MCF 10A (cell line): ENCODE results near the gene RAB1B. TPM values are rescaled to one million over a fixed set of nuclear protein-coding genes. Genes with fewer than 3 reads are reported as not detected.
"Not testable (repeated sequence)": the region's sequence is repeated elsewhere in the genome, so short reads cannot be mapped to it uniquely, and the experiment has no call there.

Experiments used
- BruUV-seq: library from RNA; stranded (reverse); fragments of 400-500 nt; replicated peaks from 2 replicates; lab custom pipeline; 2021; lab: Mats Ljungman, UMichigan
- CTCF ChIA-PET: fragments of 300-600 bp; sonication (Branson Sonifier 250); formaldehyde crosslinking; extraction: SDS; loops from one replicate; lab custom pipeline; 2021; ENCODE audit warnings: antibody characterized with exemption, inconsistent platforms; lab: Yijun Ruan, JAX
- POLR2A ChIA-PET: fragments of 300-600, 350-650 bp; sonication (Branson Sonifier 250); formaldehyde crosslinking; extraction: SDS; loops from one replicate; lab custom pipeline; 2020; ENCODE audit warnings: antibody characterized with exemption, inconsistent platforms; lab: Yijun Ruan, JAX
- DNase-seq: peaks from one replicate; pipeline ENCODE4 v3.0.0-alpha.2; 2018; ENCODE audit not compliant: unreplicated experiment
- H3K27ac Mint-ChIP-seq: one replicate; pipeline ENCODE4 v1.8.0; 2022; ENCODE audit warnings: mild to moderate bottlenecking, low read depth, mixed read lengths; ENCODE audit not compliant: unreplicated experiment
- H3K27me3 Mint-ChIP-seq: one replicate; pipeline ENCODE4 v1.8.0; 2022; ENCODE audit warnings: mixed read lengths; ENCODE audit not compliant: insufficient read depth, unreplicated experiment
- H3K36me3 Mint-ChIP-seq: one replicate; pipeline ENCODE4 v1.8.0; 2022; ENCODE audit warnings: mild to moderate bottlenecking, moderate library complexity, mixed read lengths; ENCODE audit not compliant: insufficient read depth, unreplicated experiment
- H3K4me1 Mint-ChIP-seq: one replicate; pipeline ENCODE4 v1.8.0; 2022; ENCODE audit warnings: mixed read lengths; ENCODE audit not compliant: insufficient read depth, unreplicated experiment
- H3K4me3 Mint-ChIP-seq: one replicate; pipeline ENCODE4 v1.8.0; 2022; ENCODE audit warnings: mild to moderate bottlenecking, moderate library complexity, mixed read lengths; ENCODE audit not compliant: unreplicated experiment
- H3K9me3 Mint-ChIP-seq: one replicate; pipeline ENCODE4 v1.8.0; 2022; ENCODE audit warnings: mixed read lengths; ENCODE audit not compliant: unreplicated experiment
- intact Hi-C: fragments of 100-400 bp; cut with micrococcal nuclease; formaldehyde crosslinking; loops from 2 replicates; pipeline ENCODE4 v1.14.1; 2022
- total RNA-seq: library from RNA; stranded (reverse); gene quantifications from 2 replicates; pipeline ENCODE4 v1.2.3, GENCODE V29; 2022
- TF ChIP-seq, protein P1 (sequence below): fragments of 200-600 bp; IDR thresholded peaks from one replicate; pipeline ENCODE4 v1.8.0; 2022; ENCODE audit warnings: antibody characterized with exemption, mild to moderate bottlenecking; ENCODE audit not compliant: unreplicated experiment

The RAB1B gene
- total RNA-seq, 1 experiment from 2014 or later: 87.0 TPM

DNA sequence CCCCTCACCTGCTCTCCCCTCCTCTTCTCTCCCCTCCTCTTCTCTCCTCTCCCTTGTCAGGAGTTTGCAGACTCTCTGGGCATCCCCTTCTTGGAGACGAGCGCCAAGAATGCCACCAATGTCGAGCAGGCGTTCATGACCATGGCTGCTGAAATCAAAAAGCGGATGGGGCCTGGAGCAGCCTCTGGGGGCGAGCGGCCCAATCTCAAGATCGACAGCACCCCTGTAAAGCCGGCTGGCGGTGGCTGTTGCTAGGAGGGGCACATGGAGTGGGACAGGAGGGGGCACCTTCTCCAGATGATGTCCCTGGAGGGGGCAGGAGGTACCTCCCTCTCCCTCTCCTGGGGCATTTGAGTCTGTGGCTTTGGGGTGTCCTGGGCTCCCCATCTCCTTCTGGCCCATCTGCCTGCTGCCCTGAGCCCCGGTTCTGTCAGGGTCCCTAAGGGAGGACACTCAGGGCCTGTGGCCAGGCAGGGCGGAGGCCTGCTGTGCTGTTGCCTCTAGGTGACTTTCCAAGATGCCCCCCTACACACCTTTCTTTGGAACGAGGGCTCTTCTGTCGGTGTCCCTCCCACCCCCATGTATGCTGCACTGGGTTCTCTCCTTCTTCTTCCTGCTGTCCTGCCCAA, 7.7 kb downstream of the RAB1B start:
- Mint-ChIP-seq H3K27me3 (peaks cover 10% of the 10 kb centered on the region), H3K4me3 (no peak overlapping the region), H3K36me3 (peaks cover 52% of the 10 kb centered on the region), H3K4me1 (peaks cover 8% of the 10 kb centered on the region), H3K27ac (no peak overlapping the region), H3K9me3 (no peaks in the 10 kb centered on the region)
- TF ChIP-seq, protein P1, sequence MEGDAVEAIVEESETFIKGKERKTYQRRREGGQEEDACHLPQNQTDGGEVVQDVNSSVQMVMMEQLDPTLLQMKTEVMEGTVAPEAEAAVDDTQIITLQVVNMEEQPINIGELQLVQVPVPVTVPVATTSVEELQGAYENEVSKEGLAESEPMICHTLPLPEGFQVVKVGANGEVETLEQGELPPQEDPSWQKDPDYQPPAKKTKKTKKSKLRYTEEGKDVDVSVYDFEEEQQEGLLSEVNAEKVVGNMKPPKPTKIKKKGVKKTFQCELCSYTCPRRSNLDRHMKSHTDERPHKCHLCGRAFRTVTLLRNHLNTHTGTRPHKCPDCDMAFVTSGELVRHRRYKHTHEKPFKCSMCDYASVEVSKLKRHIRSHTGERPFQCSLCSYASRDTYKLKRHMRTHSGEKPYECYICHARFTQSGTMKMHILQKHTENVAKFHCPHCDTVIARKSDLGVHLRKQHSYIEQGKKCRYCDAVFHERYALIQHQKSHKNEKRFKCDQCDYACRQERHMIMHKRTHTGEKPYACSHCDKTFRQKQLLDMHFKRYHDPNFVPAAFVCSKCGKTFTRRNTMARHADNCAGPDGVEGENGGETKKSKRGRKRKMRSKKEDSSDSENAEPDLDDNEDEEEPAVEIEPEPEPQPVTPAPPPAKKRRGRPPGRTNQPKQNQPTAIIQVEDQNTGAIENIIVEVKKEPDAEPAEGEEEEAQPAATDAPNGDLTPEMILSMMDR: no peak
- no peak for DNase-seq
- ChIA-PET POLR2A (no interaction called here), CTCF (no interaction called here)
- intact Hi-C loops: no loop called here
- no TSS peak for BruUV-seq

DNA sequence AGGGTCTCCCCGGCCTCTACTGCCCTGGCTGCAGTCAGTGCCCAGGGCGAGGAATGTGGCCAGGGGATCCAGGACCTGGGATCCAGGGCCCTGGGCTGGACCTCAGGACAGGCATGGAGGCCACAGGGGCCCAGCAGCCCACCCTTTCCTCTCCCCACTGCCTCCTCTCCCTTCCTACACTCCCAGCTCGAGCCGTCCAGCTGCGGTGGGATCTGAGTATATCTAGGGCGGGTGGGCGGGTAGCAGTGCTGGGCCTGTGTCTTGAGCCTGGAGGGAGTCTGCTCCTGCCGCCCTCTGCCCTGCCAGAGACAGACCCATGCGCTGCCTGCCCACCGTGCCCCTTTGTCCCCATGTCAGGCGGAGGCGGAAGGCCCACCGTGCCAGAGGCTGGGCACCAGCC, 8.2 kb downstream of the RAB1B start:
- H3K9me3 Mint-ChIP-seq, intact Hi-C loops, H3K4me3 Mint-ChIP-seq, BruUV-seq, CTCF ChIA-PET, DNase-seq, H3K4me1 Mint-ChIP-seq, H3K27ac Mint-ChIP-seq: not testable (repeated sequence)
- Mint-ChIP-seq H3K36me3 (peaks cover 50% of the 10 kb centered on the region), H3K27me3 (peaks cover 10% of the 10 kb centered on the region)
- POLR2A ChIA-PET: interaction anchor here (0.7 to 1.3 kb wide), 2 partner anchors 13 to 483 kb away, joined by 3 to 5 read pairs; partner anchors contain the start of gene YIF1A

DNA sequence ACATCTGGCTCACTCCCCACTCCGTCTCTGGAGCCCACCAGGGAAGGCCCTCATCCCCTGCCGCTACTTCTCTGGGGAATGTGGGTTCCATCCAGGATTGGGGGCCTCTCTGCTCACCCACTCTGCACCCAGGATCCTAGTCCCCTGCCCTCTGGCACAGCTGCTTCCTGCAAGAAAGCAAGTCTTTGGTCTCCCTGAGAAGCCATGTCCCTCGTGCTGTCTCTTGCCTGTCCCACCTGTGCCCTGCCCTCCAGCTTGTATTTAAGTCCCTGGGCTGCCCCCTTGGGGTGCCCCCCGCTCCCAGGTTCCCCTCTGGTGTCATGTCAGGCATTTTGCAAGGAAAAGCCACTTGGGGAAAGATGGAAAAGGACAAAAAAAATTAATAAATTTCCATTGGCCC, 8.6 kb downstream of the RAB1B start:
- intact Hi-C loops, H3K9me3 Mint-ChIP-seq, H3K4me1 Mint-ChIP-seq, DNase-seq, H3K27ac Mint-ChIP-seq, CTCF ChIA-PET, H3K4me3 Mint-ChIP-seq: not testable (repeated sequence)
- TSS peak; percentile 44 for BruUV-seq
- Mint-ChIP-seq H3K36me3 (peaks cover 45% of the 10 kb centered on the region), H3K27me3 (peaks cover 10% of the 10 kb centered on the region)
- POLR2A ChIA-PET: interaction anchor here (0.7 to 1.3 kb wide), 2 partner anchors 12 to 484 kb away, joined by 3 to 5 read pairs; partner anchors contain the start of gene YIF1A

DNA sequence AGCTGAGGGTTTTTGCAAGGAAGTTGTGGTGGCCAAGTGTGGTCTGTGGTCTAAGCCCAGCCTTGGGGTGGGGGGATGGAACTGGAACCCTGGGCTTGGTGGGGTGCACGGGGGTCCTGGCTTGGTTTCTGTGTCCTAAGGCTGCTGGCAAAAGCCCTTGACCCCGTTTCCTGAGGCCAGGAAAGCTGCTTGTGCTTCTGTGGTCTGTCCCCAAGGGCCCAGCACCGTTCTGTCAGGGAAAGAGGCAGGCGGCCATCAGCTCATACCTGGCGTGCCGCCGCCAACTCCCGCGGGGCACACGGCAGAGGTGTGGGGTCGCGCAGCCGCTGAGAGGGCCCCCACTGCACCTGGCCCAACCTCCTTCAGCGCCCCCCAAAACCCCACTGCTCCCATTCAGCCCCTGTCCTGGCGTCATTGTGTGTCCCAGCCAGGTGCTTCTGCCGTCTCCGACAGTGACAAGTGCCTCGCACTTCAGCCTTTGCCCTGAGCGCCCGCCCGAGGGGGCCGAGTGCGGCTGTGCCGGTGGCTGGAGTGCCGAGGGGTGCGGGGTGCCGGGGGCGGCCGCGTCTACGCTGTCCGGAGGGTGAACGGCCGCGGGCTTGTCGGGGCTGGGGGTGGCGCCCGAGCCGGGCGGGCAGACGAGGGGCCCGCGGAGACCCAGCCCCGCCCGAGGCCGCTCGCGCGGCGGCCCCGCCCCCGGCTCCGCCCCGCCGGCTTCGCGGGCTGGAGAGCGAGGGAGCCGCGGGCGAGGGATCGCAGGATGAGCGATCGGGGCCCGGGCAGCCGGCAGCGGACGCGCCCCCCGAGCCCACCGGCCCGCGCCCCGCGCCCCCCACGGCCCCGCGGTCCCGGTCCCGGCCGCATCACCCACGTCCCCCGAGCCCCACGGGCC, 9.3 kb downstream of the RAB1B start, which contains the start of gene CNIH2:
Gene CNIH2 (plus strand): TSS at position 705 of the 892 bp plus-strand sequence. CDS start 282 bp downstream, outside the sequence.
- ChIA-PET POLR2A (interaction anchor here (0.7 to 1.3 kb wide), 3 partner anchors 8 to 484 kb away, joined by 3 to 5 read pairs (median 4); partner anchors contain the start of gene YIF1A), CTCF (no interaction called here)
- TF ChIP-seq, protein P1: no peak
- peaks cover 44% of the 10 kb centered on the region for H3K36me3 Mint-ChIP-seq
- no peak within 1 kb of the TSS for H3K4me3 Mint-ChIP-seq
- intact Hi-C loops: no loop called here
- H3K27me3 Mint-ChIP-seq: peaks cover 10% of the 10 kb centered on the region
- DNase-seq: no peak
- H3K9me3 Mint-ChIP-seq: no peaks in the 10 kb centered on the region
- H3K27ac Mint-ChIP-seq: no peak within 1 kb of the TSS
- H3K4me1 Mint-ChIP-seq: peaks cover 8% of the 10 kb centered on the region
- no TSS peak for BruUV-seq
